Peyer's patch (tissue), 4 donors: ENCODE measurements around the gene ULK2.

ENCODE experiments used
- POLR2A ChIP-seq, 2 donors: fragments of 450-650 bp; IDR thresholded peaks; one replicate each; pipeline ENCODE4 v1.5.1; 2017; ENCODE audit warnings: antibody characterized with exemption in 2 of 2, mild to moderate bottlenecking in 2 of 2, moderate library complexity in 2 of 2
- TF ChIP-seq, protein P1 (sequence below), 6 experiments: fragments of 450-650 bp in 4 of 6; fragments of 200-600 bp in 2 of 6; sonication (generic) in 1 of 6; IDR thresholded peaks; one replicate each; pipeline ENCODE4 v1.5.1; 2017 to 2019; ENCODE audit warnings: antibody characterized with exemption in 6 of 6, mild to moderate bottlenecking in 3 of 6, moderate library complexity in 1 of 6

DNA sequence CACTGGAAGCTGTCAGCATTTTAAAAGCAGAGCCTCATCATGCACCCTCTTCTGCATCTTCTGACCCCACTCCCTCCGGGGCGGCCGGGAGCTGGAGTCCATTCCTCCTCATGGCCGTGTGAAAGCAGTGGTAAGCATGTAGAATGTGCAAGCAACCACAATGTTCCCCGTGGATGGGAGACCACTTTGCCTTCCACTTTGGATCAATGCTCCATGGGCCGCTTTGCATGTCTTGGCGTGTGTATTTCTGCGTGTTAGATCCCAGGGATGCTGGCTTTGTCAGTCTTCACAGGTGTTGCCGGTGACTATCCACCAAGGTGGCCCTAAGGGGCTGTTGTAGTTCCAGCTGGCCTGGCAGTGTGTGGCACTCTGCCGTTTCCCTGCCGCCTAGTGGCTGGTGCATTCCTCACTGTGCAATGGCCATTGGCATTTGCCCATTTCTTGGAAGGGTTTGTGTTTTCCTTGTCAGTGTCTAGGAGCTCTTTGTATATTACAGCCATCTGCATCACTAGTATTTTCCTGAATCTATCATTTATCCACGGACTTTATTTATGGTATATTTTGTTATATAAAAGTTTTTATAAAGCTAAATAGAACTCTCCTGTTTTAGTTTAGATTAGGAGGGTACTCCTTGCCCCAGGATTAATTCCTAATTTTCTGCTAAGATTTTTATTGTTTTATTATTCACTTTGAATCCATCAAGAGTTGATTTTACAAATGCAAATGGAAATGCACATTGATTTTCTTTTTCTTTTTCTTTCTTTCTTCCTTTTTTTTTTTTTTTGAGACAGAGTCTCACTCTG lies 113.9 kb downstream of the ULK2 start:
- TF ChIP-seq, protein P1, sequence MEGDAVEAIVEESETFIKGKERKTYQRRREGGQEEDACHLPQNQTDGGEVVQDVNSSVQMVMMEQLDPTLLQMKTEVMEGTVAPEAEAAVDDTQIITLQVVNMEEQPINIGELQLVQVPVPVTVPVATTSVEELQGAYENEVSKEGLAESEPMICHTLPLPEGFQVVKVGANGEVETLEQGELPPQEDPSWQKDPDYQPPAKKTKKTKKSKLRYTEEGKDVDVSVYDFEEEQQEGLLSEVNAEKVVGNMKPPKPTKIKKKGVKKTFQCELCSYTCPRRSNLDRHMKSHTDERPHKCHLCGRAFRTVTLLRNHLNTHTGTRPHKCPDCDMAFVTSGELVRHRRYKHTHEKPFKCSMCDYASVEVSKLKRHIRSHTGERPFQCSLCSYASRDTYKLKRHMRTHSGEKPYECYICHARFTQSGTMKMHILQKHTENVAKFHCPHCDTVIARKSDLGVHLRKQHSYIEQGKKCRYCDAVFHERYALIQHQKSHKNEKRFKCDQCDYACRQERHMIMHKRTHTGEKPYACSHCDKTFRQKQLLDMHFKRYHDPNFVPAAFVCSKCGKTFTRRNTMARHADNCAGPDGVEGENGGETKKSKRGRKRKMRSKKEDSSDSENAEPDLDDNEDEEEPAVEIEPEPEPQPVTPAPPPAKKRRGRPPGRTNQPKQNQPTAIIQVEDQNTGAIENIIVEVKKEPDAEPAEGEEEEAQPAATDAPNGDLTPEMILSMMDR (IDR thresholded peaks at IDR 0.05), result peak in 4 of 6 experiments; percentile 30 to 73 (median 60)
- no peak for TF ChIP-seq POLR2A (IDR thresholded peaks at IDR 0.05)
